Measurements from ENCODE around the gene RPRD1B. TPM values are rescaled to one million over a fixed set of nuclear protein-coding genes. Genes with fewer than 3 reads are reported as not detected.
A peak's percentile ranks its signal among the peaks of the same experiment; 100 is the strongest.

The RPRD1B gene
- total and polyA plus RNA-seq, 2 of the 13 experiments (the other 11 are each of a cell fraction or from before 2014, with no cell fraction given) = 31.1 to 41.5 TPM

- no peak for TF ChIP-seq SOX6 (IDR thresholded peaks at IDR 0.05)
- peak; percentile 77; the same call in 1 of the 2 replicates for TF ChIP-seq SOX6 (CRISPR knock-in tag; IDR thresholded peaks at IDR 0.05)
- no peak for TF ChIP-seq ZNF674 (CRISPR knock-in tag; IDR thresholded peaks at IDR 0.05; ENCODE audit: low read depth)
- peak; percentile 69; the same call in 1 of the 2 replicates for TF ChIP-seq ETV5 (CRISPR knock-in tag; IDR thresholded peaks at IDR 0.05; ENCODE audit: borderline replicate concordance)
- peak; percentile 95 for TF ChIP-seq CEBPB (IDR thresholded peaks at IDR 0.05; ENCODE audit: borderline replicate concordance, low read depth, low read length)
- TF ChIP-seq REPIN1 (CRISPR knock-in tag; IDR thresholded peaks at IDR 0.05; ENCODE audit: borderline replicate concordance, low read depth) = 0 out of 2 replicates have a peak, but pooled peaks have one; percentile 19
- TF ChIP-seq BCL6 (CRISPR knock-in tag; IDR thresholded peaks at IDR 0.05) = peak; percentile 76
- no peak for TF ChIP-seq YY1 (IDR thresholded peaks at IDR 0.05; ENCODE audit: insufficient read depth, insufficient replicate concordance, low read depth, low read length)
- TF ChIP-seq ZUFSP (CRISPR knock-in tag; IDR thresholded peaks at IDR 0.05; ENCODE audit: borderline replicate concordance) = no peak
- TF ChIP-seq NFKBIZ (CRISPR knock-in tag; IDR thresholded peaks at IDR 0.05) = 0 out of 2 replicates have a peak, but pooled peaks have one; percentile 38
- TF ChIP-seq GFI1 (CRISPR knock-in tag; IDR thresholded peaks at IDR 0.05; ENCODE audit: borderline replicate concordance) = peak; percentile 25; the same call in 1 of the 2 replicates
- TF ChIP-seq ASH2L (IDR thresholded peaks at IDR 0.05; ENCODE audit: insufficient read length, low read depth, low read length) = peak; percentile 43
- TF ChIP-seq ELK4 (CRISPR knock-in tag; IDR thresholded peaks at IDR 0.05; ENCODE audit: borderline replicate concordance) = no peak
- TF ChIP-seq TBP (CRISPR knock-in tag; IDR thresholded peaks at IDR 0.05) = no peak
- TF ChIP-seq FOSL2 (CRISPR knock-in tag; IDR thresholded peaks at IDR 0.05) = peak; percentile 99
- no peak for TF ChIP-seq ZSCAN21 (CRISPR knock-in tag; IDR thresholded peaks at IDR 0.05; ENCODE audit: borderline replicate concordance)
- TF ChIP-seq ZNF350 (CRISPR knock-in tag; IDR thresholded peaks at IDR 0.05; ENCODE audit: borderline replicate concordance, low read depth) = peak; percentile 56; the same call in 1 of the 2 replicates
- TF ChIP-seq SAP130 (CRISPR knock-in tag; IDR thresholded peaks at IDR 0.05; ENCODE audit: low read depth) = peak; percentile 92
- TF ChIP-seq ZC3H13 (CRISPR knock-in tag; IDR thresholded peaks at IDR 0.05) = no peak
- TF ChIP-seq, protein P1, sequence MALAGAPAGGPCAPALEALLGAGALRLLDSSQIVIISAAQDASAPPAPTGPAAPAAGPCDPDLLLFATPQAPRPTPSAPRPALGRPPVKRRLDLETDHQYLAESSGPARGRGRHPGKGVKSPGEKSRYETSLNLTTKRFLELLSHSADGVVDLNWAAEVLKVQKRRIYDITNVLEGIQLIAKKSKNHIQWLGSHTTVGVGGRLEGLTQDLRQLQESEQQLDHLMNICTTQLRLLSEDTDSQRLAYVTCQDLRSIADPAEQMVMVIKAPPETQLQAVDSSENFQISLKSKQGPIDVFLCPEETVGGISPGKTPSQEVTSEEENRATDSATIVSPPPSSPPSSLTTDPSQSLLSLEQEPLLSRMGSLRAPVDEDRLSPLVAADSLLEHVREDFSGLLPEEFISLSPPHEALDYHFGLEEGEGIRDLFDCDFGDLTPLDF (CRISPR knock-in tag; IDR thresholded peaks at IDR 0.05) = no peak
- no peak for TF ChIP-seq ZNF207 (IDR thresholded peaks at IDR 0.05; ENCODE audit: borderline replicate concordance)
- TF ChIP-seq ZNF263 (CRISPR knock-in tag; IDR thresholded peaks at IDR 0.05) = peak; percentile 51; the same call in 1 of the 2 replicates
- TF ChIP-seq AHR (CRISPR knock-in tag; IDR thresholded peaks at IDR 0.05) = 0 out of 2 replicates have a peak, but pooled peaks have one; percentile 42
- TF ChIP-seq CCAR2 (optimal IDR thresholded peaks at IDR 0.05; ENCODE audit: low read depth, low read length) = no peak
Observed at GRCh38 chr20:38109591-38110524, 76.3 kb downstream of the RPRD1B start (continued).
